GM19035 (cell line): Measurements from ENCODE around the gene PLPP1.

Experiments
- ATAC-seq: cut with Tn5 transposase; IDR thresholded peaks from one replicate; pipeline ENCODE4 v1.9.1; 2021; ENCODE audit not compliant: unreplicated experiment

PLPP1 gene

GRCh38 chr5:55451976-55452375, 82.8 kb downstream of the PLPP1 start:
- no peak for ATAC-seq

DNA sequence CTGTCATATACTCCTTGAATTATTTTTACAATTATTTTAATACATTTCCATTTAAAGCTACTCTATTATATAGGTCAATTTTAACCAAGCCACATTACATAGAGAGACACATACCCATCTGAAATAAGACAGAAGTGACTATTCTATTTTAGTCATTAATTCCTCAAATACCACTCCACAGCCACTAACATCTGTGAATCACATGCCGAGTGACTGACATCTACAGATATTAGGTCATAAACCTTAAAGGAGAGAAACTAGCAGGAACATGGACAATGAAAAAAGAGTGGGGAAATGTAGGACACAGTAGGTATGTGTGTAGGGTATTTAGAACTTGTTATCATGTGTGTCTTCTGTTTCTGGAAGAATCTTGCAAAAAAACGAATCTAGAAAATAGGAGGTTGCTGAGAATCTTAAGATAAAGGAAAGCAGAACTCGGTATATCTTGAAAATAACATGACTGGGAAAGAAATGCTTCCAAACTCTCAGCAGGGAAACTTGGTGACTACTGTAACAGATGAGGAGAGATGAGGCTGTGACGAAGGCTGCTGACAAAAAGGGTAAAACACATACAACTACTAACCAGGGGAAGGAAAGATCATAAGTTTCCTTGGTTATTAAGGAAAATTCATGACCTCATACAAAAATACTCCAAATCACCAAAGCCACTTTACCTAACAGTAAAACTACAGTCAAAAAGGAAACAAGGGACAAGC, 84.6 kb downstream of the PLPP1 start:
- ATAC-seq: no peak

DNA sequence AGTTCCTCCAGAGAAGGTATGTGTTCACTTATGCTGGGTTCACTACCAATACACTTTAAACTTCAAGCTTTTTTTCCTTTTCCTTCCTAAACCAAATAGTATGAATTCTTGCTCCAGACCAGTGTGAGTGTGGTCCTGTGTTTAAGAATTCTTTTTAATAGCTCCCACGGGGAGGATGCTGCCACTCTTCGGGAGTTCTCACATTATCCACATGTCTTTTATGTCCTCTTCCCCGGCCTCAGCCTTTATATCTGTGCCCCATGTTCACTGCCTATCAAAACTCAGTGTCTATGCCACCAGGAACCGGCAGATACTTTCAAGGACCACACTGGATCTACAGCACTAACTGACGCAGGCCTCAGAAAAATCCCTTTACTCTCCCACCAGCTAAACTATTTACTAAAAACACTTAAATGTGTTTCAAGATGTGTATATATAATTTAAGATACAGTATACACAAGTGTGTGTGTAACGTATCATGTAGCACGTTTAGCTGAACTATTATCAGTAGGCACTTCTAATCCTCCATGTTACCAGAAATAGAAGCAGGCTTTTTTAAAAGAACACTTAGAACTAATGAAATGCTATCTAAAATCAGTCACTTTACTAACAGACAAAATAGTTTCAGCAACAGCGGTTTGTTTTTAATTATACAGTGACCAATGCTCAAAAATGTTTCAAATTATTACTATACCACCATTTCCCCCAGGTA, 88.0 kb downstream of the PLPP1 start:
- ATAC-seq: no peak

GRCh38 chr5:55445791-55446190, 89.0 kb downstream of the PLPP1 start:
- no peak for ATAC-seq

DNA sequence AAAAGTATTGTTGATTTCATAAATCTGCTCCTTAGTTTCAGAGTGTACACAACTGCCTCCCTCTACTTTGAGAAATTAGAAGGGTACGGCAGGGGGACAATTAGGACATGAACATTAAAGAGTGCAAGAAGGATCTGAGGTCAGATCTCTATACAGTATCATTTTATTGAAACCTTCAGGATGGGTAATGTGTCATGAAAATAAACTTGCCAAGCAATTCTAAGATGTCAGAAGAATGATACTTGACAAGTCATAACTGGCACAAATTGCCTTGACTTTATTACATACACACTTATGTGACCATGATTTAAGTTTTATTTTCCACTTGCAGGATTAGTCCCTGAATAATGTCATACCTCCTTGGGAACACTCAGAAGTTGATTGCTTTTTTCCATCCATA, 92.8 kb downstream of the PLPP1 start:
- no peak for ATAC-seq

- ATAC-seq: no peak
These were observed 93.5 kb downstream of the PLPP1 start for GRCh38 chr5:55441107-55441771.

GRCh38 chr5:55440188-55440646, 94.5 kb downstream of the PLPP1 start:
- no peak for ATAC-seq

DNA sequence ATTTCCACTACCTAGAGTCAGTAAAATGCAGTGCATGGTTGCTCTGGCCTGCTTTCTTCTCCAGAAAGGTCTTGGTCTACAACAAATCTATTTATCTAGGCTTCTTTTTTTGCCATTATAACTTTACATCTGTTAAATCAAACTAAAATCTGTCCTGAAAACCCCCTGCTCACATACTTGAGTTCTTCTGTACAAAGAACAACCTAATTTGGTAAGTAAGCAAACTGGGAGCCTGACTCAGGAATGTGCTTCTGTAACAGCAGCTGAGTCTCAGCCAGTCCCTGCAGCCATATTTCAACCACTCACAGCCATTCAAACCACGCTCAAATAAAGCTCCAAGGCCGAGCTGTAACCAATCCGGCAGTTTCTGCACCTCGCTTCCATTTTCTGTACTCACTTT, 95.8 kb downstream of the PLPP1 start:
- no peak for ATAC-seq

- no peak for ATAC-seq
These were observed 96.9 kb downstream of the PLPP1 start for GRCh38 chr5:55437859-55438206.

- no peak for ATAC-seq
These were observed 97.3 kb downstream of the PLPP1 start for GRCh38 chr5:55437452-55437851.

GRCh38 chr5:55432549-55432948, 102.2 kb downstream of the PLPP1 start:
- no peak for ATAC-seq

- no peak for ATAC-seq
These were observed 105.0 kb downstream of the PLPP1 start for GRCh38 chr5:55429613-55430253.

DNA sequence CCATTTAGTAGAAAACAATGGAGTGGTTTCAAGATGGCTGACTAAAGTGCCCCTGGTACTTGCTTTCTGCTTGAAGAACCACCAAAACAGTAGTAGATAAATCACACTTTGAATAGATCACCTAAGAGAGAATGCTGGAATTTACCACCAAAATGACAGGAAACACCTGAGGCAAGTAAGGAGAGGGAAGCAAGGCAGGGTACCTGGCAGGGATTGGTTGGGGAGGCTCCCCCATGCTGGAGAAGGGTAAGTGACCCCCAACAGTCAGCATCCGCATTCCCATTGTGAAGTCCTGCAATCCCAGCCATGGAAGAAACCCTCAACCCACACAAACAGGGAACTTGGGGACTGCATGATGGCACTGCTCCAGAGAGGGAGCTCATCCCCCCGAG, 105.5 kb downstream of the PLPP1 start:
- no peak for ATAC-seq

DNA sequence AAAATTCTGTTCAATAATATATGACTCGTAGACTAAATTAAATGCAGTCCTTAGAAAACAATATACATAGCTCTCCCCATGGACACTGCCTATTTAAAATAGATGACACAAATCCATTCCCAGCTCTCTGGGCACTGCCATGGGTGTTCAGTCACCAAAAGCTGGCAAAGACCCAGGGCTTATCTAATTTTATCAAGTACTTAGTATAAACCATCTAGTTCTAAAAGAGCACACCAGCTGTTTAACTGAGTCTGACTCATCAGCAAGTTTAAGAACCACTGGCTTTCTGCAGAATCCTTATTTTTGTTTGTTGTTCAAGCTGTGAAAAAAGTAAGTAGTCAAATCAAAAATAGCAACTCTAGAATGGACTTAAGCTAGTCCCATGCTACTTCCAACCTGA, 107.6 kb downstream of the PLPP1 start:
- no peak for ATAC-seq

DNA sequence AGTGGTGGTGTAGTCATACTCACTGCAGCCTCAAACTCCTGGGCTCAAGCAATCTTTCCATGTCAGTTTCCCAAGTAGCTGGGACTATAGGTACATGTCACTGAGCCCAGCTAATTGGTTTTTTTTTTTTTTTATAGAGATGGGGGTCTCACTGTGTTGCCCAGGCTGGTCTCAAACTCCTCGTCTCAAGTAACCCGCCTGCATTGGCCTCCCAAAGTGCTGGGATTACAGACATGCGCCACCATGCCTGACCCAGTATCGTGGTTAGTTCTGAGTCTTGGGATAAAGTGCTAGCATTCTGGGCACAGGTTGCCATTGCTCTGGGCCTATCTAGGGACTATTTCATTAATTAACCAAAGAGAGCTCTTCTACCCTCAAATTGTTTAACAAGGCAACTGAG, 108.3 kb downstream of the PLPP1 start:
- ATAC-seq: no peak

GRCh38 chr5:55421074-55421529, 113.7 kb downstream of the PLPP1 start:
- ATAC-seq: peak; percentile 88

- ATAC-seq: no peak
These were observed 115.5 kb downstream of the PLPP1 start for GRCh38 chr5:55418994-55419968.

DNA sequence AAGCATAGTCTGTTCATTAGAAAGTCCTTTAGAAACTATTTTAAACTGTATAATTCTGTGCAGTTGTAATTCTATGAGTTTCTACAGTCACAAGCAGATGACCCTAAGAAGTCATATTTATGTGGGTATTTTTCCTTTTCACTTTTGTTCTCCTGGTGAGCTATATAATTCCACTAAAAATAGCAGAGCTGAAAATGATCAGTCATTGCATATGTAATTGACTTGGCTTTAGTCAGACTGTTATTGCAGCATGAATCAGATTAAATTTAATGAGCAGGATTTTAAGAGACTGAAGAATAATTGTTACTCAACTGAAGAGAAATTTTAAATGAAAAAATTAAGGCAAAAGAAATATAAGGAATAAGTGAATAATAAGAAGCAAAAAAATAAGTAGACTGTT, 118.5 kb downstream of the PLPP1 start:
- ATAC-seq: no peak

GRCh38 chr5:55415071-55415470, 119.7 kb downstream of the PLPP1 start:
- ATAC-seq: no peak

DNA sequence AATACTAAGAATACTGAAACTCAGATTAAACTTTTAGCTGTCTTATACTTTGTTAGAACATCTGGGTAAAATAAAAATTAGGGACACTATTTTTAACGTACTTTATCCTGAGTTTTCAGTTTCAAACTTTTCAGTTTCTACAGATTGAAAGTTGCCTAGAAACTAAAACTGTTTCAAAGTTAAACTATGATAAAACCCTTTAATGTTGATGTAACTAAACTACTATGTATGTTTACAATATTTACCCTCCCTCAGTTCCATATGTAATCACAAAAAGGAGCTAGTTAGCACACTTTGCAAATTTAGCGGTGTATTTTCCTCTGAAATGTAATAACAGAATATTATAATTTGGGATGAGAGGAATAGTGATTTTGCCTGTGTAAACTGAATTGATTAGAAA, 121.1 kb downstream of the PLPP1 start:
- no peak for ATAC-seq
